Measurements from ENCODE around the gene SCARF2.
"Not testable (repeated sequence)": the region's sequence is repeated elsewhere in the genome, so short reads cannot be mapped to it uniquely, and the experiment has no call there.

SCARF2 gene

GRCh38 chr22:20463324-20464095 lies 25.9 kb upstream of the SCARF2 start:
- DNase-seq (ENCODE audit: low spot score), result no peak

GRCh38 chr22:20459862-20460261 lies 22.2 kb upstream of the SCARF2 start:
- DNase-seq (ENCODE audit: low spot score), result no peak

GRCh38 chr22:20459152-20459542 lies 21.5 kb upstream of the SCARF2 start:
- DNase-seq (ENCODE audit: low spot score), result no peak

GRCh38 chr22:20458530-20459151 lies 21.0 kb upstream of the SCARF2 start:
- no peak for DNase-seq (ENCODE audit: low spot score)

GRCh38 chr22:20457506-20458240 lies 20.0 kb upstream of the SCARF2 start:
- no peak for DNase-seq (ENCODE audit: low spot score)

- no peak for DNase-seq (ENCODE audit: low spot score)
These were observed 19.1 kb upstream of the SCARF2 start for GRCh38 chr22:20456722-20457076.

- peak; percentile 93 for DNase-seq (ENCODE audit: low spot score)
These were observed 18.6 kb upstream of the SCARF2 start for GRCh38 chr22:20456064-20456721.

GRCh38 chr22:20455709-20456063 lies 18.1 kb upstream of the SCARF2 start:
- no peak for DNase-seq (ENCODE audit: low spot score)

GRCh38 chr22:20453222-20453621 lies 15.6 kb upstream of the SCARF2 start:
- no peak for DNase-seq (ENCODE audit: low spot score)

- DNase-seq (ENCODE audit: low spot score), result no peak
These were observed 14.3 kb upstream of the SCARF2 start for GRCh38 chr22:20451920-20452319.

GRCh38 chr22:20451129-20451778 lies 13.6 kb upstream of the SCARF2 start:
- not testable (repeated sequence) for DNase-seq (ENCODE audit: low spot score)

- DNase-seq (ENCODE audit: low spot score), result no peak
These were observed 12.9 kb upstream of the SCARF2 start for GRCh38 chr22:20450551-20450906.

GRCh38 chr22:20449819-20450550 lies 12.4 kb upstream of the SCARF2 start:
- DNase-seq (ENCODE audit: low spot score), result no peak

- DNase-seq (ENCODE audit: low spot score), result no peak
These were observed 11.0 kb upstream of the SCARF2 start for GRCh38 chr22:20448630-20449029.

GRCh38 chr22:20446383-20446970 lies 8.9 kb upstream of the SCARF2 start:
- no peak for DNase-seq (ENCODE audit: low spot score)

GRCh38 chr22:20444325-20444724 lies 6.7 kb upstream of the SCARF2 start:
- no peak for DNase-seq (ENCODE audit: low spot score)

- no peak for DNase-seq (ENCODE audit: low spot score)
These were observed 5.1 kb upstream of the SCARF2 start for GRCh38 chr22:20442485-20443284.

GRCh38 chr22:20441631-20442484 lies 4.2 kb upstream of the SCARF2 start:
- no peak for DNase-seq (ENCODE audit: low spot score)
